Caco-2 (cell line): ENCODE results near the gene ATXN2L. TPM values are rescaled to one million over a fixed set of nuclear protein-coding genes. Genes with fewer than 3 reads are reported as not detected.

Source experiments
- BruUV-seq: library from RNA; stranded (reverse); fragments of 400-500 nt; replicated peaks from 2 replicates; lab custom pipeline; 2021; lab: Mats Ljungman, UMichigan
- CTCF ChIA-PET: fragments of 300-600 bp; sonication (Branson Sonifier 250); formaldehyde crosslinking; loops from one replicate; lab custom pipeline; 2022; ENCODE audit warnings: antibody characterized with exemption; lab: Charles Lee
- POLR2A ChIA-PET: fragments of 300-600 bp; sonication (Branson Sonifier 250); formaldehyde crosslinking; loops from one replicate; lab custom pipeline; 2022; ENCODE audit warnings: antibody characterized with exemption; lab: Charles Lee
- DNase-seq, 2 experiments: peaks; one replicate each; pipeline versions ENCODE4 v3.0.0 to v3.0.0-alpha.2; 2020 to 2022
- H3K27me3 ChIP-seq: replicated peaks from 2 replicates; pipeline ENCODE4 v1.6.0; 2011; ENCODE audit warnings: low read length; ENCODE audit not compliant: control insufficient read depth, insufficient read depth
- H3K36me3 ChIP-seq: 2 replicates; pipeline ENCODE4 v1.5.1; 2011; ENCODE audit warnings: low read length; ENCODE audit not compliant: control insufficient read depth, insufficient read depth
- H3K4me1 ChIP-seq: fragments of 250-450 bp; sonication (Bioruptor Pico); 2 replicates; pipeline ENCODE4 v1.5.1; 2020; ENCODE audit warnings: mild to moderate bottlenecking
- H3K4me3 ChIP-seq: 2 replicates; pipeline ENCODE4 v1.5.1; 2011; ENCODE audit warnings: low read depth, mild to moderate bottlenecking, control low read depth, low read length
- H3K9me3 ChIP-seq: fragments of 250-450 bp; sonication (Bioruptor Pico); 2 replicates; pipeline ENCODE4 v1.5.1; 2020; ENCODE audit warnings: mild to moderate bottlenecking, moderate library complexity
- H3K27ac Mint-ChIP-seq: one replicate; pipeline ENCODE4 v1.8.0; 2022; ENCODE audit warnings: mixed read lengths; ENCODE audit not compliant: unreplicated experiment
- H3K27me3 Mint-ChIP-seq: one replicate; pipeline ENCODE4 v1.8.0; 2022; ENCODE audit warnings: mixed read lengths; ENCODE audit not compliant: insufficient read depth, unreplicated experiment
- H3K36me3 Mint-ChIP-seq: one replicate; pipeline ENCODE4 v1.8.0; 2022; ENCODE audit warnings: mild to moderate bottlenecking, mixed read lengths; ENCODE audit not compliant: insufficient read depth, unreplicated experiment
- H3K4me1 Mint-ChIP-seq: one replicate; pipeline ENCODE4 v1.8.0; 2022; ENCODE audit warnings: low read depth, mixed read lengths; ENCODE audit not compliant: unreplicated experiment
- H3K4me3 Mint-ChIP-seq: one replicate; pipeline ENCODE4 v1.8.0; 2022; ENCODE audit warnings: mild to moderate bottlenecking, moderate library complexity, mixed read lengths; ENCODE audit not compliant: unreplicated experiment
- H3K9me3 Mint-ChIP-seq: one replicate; pipeline ENCODE4 v1.8.0; 2022; ENCODE audit warnings: mixed read lengths; ENCODE audit not compliant: unreplicated experiment
- intact Hi-C: fragments of 100-400 bp; cut with micrococcal nuclease; formaldehyde crosslinking; loops from one replicate; pipeline ENCODE4 v1.10.0; 2022; ENCODE audit not compliant: unreplicated experiment
- microRNA-seq: library from miRNA; unstranded; fragments of <30 nt; microRNA quantifications from one replicate; pipeline ENCODE4 v1.2.0, GENCODE V29; 2022
- total RNA-seq: library from RNA; stranded (reverse); gene quantifications from 2 replicates; pipeline ENCODE4 v1.2.3, GENCODE V29; 2022
- TF ChIP-seq, protein P1 (sequence below), 2 experiments: fragments of 200-600 bp in 1 of 2; IDR thresholded peaks; 1 replicate in 1 of 2; 2 replicates in 1 of 2; pipeline versions ENCODE4 v1.5.1 to v1.8.0; 2011 to 2022; ENCODE audit warnings: antibody characterized with exemption in 1 of 2, control low read depth in 1 of 2, inconsistent platforms in 1 of 2, low read depth in 1 of 2, low read length in 1 of 2, mild to moderate bottlenecking in 1 of 2, moderate library complexity in 1 of 2; ENCODE audit not compliant: insufficient read depth in 1 of 2, severe bottlenecking in 1 of 2, unreplicated experiment in 1 of 2

The ATXN2L gene
- total RNA-seq, 1 experiment from 2014 or later = 352 TPM

DNA sequence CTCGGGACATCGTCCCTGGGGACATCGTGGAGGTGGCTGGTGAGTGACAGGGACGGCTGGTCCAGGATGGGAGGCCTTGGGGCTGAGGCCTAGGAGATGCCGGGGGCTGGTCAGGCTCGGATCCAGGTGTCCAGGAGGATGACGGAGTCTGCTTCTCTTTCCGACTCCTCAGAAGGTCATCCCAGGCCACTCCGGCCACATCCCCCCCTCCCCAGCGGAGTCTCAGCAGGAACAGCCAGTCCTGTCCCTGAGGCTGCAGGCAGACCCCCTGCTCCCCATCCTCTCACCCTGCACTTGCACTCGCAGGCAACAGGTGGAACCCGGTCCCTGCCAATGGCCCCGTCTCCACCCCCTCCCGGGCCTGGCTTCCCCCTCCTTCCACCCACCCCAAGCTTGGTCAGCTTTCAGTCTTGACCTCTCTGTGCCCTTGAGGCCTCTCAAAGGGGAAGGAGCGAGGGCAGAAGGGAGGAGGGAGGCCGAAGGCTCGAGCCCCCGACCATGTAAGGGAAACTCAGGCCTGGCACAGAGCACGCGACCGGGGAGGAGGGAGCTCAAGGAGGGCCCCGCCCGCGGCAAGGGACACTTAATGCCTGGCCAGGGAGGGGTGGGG, 59.9 kb downstream of the ATXN2L start:
- no peak overlapping the region for H3K27ac Mint-ChIP-seq
- intact Hi-C loops = no loop called here
- DNase-seq = no peak
- peaks cover 1% of the 10 kb centered on the region; the same call in 1 of the 2 replicates for H3K36me3 ChIP-seq
- peak overlapping the region; percentile 43 for H3K4me3 Mint-ChIP-seq
- H3K9me3 ChIP-seq = no peaks in the 10 kb centered on the region
- BruUV-seq = no TSS peak
- H3K4me1 ChIP-seq = peaks cover 5% of the 10 kb centered on the region; the same call in 1 of the 2 replicates
- no peaks in the 10 kb centered on the region for H3K4me1 Mint-ChIP-seq
- TF ChIP-seq, protein P1, sequence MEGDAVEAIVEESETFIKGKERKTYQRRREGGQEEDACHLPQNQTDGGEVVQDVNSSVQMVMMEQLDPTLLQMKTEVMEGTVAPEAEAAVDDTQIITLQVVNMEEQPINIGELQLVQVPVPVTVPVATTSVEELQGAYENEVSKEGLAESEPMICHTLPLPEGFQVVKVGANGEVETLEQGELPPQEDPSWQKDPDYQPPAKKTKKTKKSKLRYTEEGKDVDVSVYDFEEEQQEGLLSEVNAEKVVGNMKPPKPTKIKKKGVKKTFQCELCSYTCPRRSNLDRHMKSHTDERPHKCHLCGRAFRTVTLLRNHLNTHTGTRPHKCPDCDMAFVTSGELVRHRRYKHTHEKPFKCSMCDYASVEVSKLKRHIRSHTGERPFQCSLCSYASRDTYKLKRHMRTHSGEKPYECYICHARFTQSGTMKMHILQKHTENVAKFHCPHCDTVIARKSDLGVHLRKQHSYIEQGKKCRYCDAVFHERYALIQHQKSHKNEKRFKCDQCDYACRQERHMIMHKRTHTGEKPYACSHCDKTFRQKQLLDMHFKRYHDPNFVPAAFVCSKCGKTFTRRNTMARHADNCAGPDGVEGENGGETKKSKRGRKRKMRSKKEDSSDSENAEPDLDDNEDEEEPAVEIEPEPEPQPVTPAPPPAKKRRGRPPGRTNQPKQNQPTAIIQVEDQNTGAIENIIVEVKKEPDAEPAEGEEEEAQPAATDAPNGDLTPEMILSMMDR (IDR thresholded peaks at IDR 0.05; ENCODE audit: insufficient read depth in 1 of 2, low read depth in 1 of 2, low read length in 1 of 2, severe bottlenecking in 1 of 2, unreplicated experiment in 1 of 2) = no peak
- H3K27me3 Mint-ChIP-seq = no peaks in the 10 kb centered on the region
- H3K4me3 ChIP-seq = no peak overlapping the region
- no peaks in the 10 kb centered on the region for H3K9me3 Mint-ChIP-seq
- ChIA-PET CTCF (no interaction called here), POLR2A (no interaction called here)
- H3K36me3 Mint-ChIP-seq = peaks cover 13% of the 10 kb centered on the region
- H3K27me3 ChIP-seq = no peaks in the 10 kb centered on the region

DNA sequence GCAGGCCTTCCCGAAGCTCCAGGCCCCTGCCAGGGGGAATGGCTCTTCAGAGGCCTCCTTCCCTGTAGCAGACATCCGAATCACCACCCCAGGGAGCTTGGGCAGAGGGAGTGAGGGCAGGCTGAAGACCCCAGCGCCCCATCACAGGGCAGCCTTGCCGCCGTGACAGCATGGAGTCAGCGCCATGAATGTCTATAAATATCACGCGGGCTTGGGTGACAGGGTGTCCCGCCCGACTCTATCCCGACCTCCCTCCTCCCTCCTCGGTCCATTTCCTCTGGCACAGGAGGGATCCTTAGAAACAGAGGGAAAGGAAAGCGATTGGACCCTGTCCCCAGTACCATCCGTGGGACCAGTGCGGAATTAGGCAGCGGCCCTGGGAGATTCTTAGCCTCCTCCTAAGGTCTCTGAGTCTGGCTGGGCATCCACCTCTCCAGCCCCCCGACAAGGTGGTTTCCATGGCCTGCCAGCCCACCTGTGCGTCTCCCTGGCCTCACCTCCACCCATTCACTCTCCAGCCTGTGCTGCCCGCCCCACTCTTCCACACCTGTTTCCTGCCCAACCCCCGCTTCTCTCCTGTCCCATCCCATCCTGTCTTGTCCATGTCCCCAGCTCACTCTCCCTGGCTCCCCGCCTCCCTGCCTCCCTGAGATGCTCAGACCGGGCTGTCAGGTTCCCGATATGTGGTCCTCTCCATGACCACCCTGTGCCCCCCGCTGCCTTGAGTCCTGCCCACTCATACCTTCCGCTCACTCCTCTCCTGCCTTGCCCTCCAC, 60.6 kb downstream of the ATXN2L start:
- no TSS peak for BruUV-seq
- intact Hi-C loops = no loop called here
- no peak overlapping the region for H3K4me3 Mint-ChIP-seq
- DNase-seq = no peak
- Histone ChIP-seq H3K9me3 (no peaks in the 10 kb centered on the region), H3K4me3 (no peak overlapping the region), H3K4me1 (peaks cover 4% of the 10 kb centered on the region; the same call in 1 of the 2 replicates), H3K36me3 (peaks cover 1% of the 10 kb centered on the region; the same call in 1 of the 2 replicates), H3K27me3 (no peaks in the 10 kb centered on the region)
- POLR2A ChIA-PET = no interaction called here
- H3K4me1 Mint-ChIP-seq = no peaks in the 10 kb centered on the region
- H3K9me3 Mint-ChIP-seq = no peaks in the 10 kb centered on the region
- peak overlapping the region; percentile 4 for H3K27ac Mint-ChIP-seq
- TF ChIP-seq, protein P1 (IDR thresholded peaks at IDR 0.05; ENCODE audit: insufficient read depth in 1 of 2, low read depth in 1 of 2, low read length in 1 of 2, severe bottlenecking in 1 of 2, unreplicated experiment in 1 of 2) = no peak
- no peaks in the 10 kb centered on the region for H3K27me3 Mint-ChIP-seq
- CTCF ChIA-PET = no interaction called here
- peaks cover 13% of the 10 kb centered on the region for H3K36me3 Mint-ChIP-seq

GRCh38 chr16:28884045-28884444, 61.2 kb downstream of the ATXN2L start:
- DNase-seq = no peak
- H3K27ac Mint-ChIP-seq = peak overlapping the region; percentile 4
- CTCF ChIA-PET = no interaction called here
- no peaks in the 10 kb centered on the region for H3K4me1 ChIP-seq
- peaks cover 8% of the 10 kb centered on the region for H3K36me3 Mint-ChIP-seq
- H3K4me3 ChIP-seq = no peak overlapping the region
- no peaks in the 10 kb centered on the region for H3K27me3 Mint-ChIP-seq
- no peak overlapping the region for H3K4me3 Mint-ChIP-seq
- H3K27me3 ChIP-seq = no peaks in the 10 kb centered on the region
- POLR2A ChIA-PET = no interaction called here
- intact Hi-C loops = no loop called here
- no peaks in the 10 kb centered on the region for H3K9me3 ChIP-seq
- BruUV-seq = no TSS peak
- TF ChIP-seq, protein P1 (IDR thresholded peaks at IDR 0.05; ENCODE audit: insufficient read depth in 1 of 2, low read depth in 1 of 2, low read length in 1 of 2, severe bottlenecking in 1 of 2, unreplicated experiment in 1 of 2) = no peak
- H3K36me3 ChIP-seq = peaks cover 1% of the 10 kb centered on the region; the same call in 1 of the 2 replicates
- H3K9me3 Mint-ChIP-seq = no peaks in the 10 kb centered on the region
- no peaks in the 10 kb centered on the region for H3K4me1 Mint-ChIP-seq

Small RNA genes within 50 kb of the gene (microRNA-seq; reads per million reads assigned to microRNA genes)
- gene MIR4721 = 0.56 reads per million

Other genes starting within 250 kb of the ATXN2L start
- gene SULT1A2, start 225.9 kb upstream of the ATXN2L start, total RNA-seq = 0.43 TPM in 1 of 2 replicates, not detected in the other
- gene SULT1A1, start 213.0 kb upstream of the ATXN2L start, total RNA-seq = 8.9 and 9.1 TPM in 2 replicates
- 0.48 TPM in 1 of 2 replicates, not detected in the other for gene NPIPB8, start 184.9 kb upstream of the ATXN2L start, total RNA-seq
- 777 and 841 TPM in 2 replicates for gene EIF3C, start 111.5 kb upstream of the ATXN2L start, total RNA-seq
- gene NPIPB9, start 71.2 kb upstream of the ATXN2L start, total RNA-seq = 0.45 and 0.77 TPM in 2 replicates
- gene TUFM, start 23.3 kb downstream of the ATXN2L start, total RNA-seq = 207 and 234 TPM in 2 replicates
- 37.0 and 46.4 TPM in 2 replicates for gene SH2B1, start 40.8 kb downstream of the ATXN2L start, total RNA-seq
- 2.3 and 2.6 TPM in 2 replicates for gene ATP2A1, start 55.5 kb downstream of the ATXN2L start, total RNA-seq
- gene RABEP2, start 102.2 kb downstream of the ATXN2L start, total RNA-seq = 22.9 and 24.2 TPM in 2 replicates
- gene CD19, start 109.0 kb downstream of the ATXN2L start, total RNA-seq = not detected in 2 replicates
- 50.6 and 58.2 TPM in 2 replicates for gene NFATC2IP, start 127.9 kb downstream of the ATXN2L start, total RNA-seq
- gene SPNS1, start 151.8 kb downstream of the ATXN2L start, total RNA-seq = 55.3 and 61.3 TPM in 2 replicates
- 1.7 and 3.2 TPM in 2 replicates for gene LAT, start 162.1 kb downstream of the ATXN2L start, total RNA-seq